Keratinocyte (primary cell): Measurements from ENCODE around the gene RAB11B. TPM values are rescaled to one million over a fixed set of nuclear protein-coding genes. Genes with fewer than 3 reads are reported as not detected.

ENCODE experiments used
- DNase-seq: peaks from one replicate; pipeline ENCODE4 v3.0.0-alpha.2; 2011; ENCODE audit warnings: low read depth, missing footprints, low spot score
- FAIRE-seq: peaks from 2 replicates; lab custom pipeline; 2011; peaks lifted over from hg19 to GRCh38; lab: Jason Lieb, UNC
- H2AFZ ChIP-seq: 2 replicates; pipeline ENCODE4 v1.6.0; 2012; ENCODE audit warnings: low read length, control low read depth, inconsistent platforms; ENCODE audit not compliant: control insufficient read depth
- H3K27ac ChIP-seq: 2 replicates; pipeline ENCODE4 v1.5.1; 2011; ENCODE audit warnings: low read length; ENCODE audit not compliant: control insufficient read depth, insufficient read depth
- H3K27me3 ChIP-seq: 3 replicates; pipeline ENCODE4 v1.6.0; 2011; ENCODE audit warnings: low read length; ENCODE audit not compliant: control insufficient read depth, insufficient read depth; ENCODE audit errors: extremely low read depth
- H3K36me3 ChIP-seq, 2 experiments: 2 replicates in 1 of 2; 3 replicates in 1 of 2; pipeline ENCODE4 v1.5.1; 2011; ENCODE audit warnings: low read length in 2 of 2, mild to moderate bottlenecking in 1 of 2; ENCODE audit not compliant: control insufficient read depth in 2 of 2, insufficient read depth in 2 of 2; ENCODE audit errors: extremely low read depth in 1 of 2
- H3K4me1 ChIP-seq: 3 replicates; pipeline ENCODE4 v1.5.1; 2011; ENCODE audit warnings: low read length; ENCODE audit not compliant: control insufficient read depth, insufficient read depth; ENCODE audit errors: extremely low read depth
- H3K4me2 ChIP-seq: 3 replicates; pipeline ENCODE4 v1.6.0; 2011; ENCODE audit warnings: low read depth, low read length; ENCODE audit not compliant: control insufficient read depth, insufficient read depth; ENCODE audit errors: extremely low read depth
- H3K4me3 ChIP-seq, 3 experiments: fragments of 200-600 bp in 1 of 3; sonication (generic) in 1 of 3; 2 replicates in 2 of 3; 3 replicates in 1 of 3; pipeline ENCODE4 v1.5.1; 2011 to 2016; ENCODE audit warnings: low read length in 3 of 3, mild to moderate bottlenecking in 3 of 3, control low read depth in 2 of 3, inconsistent platforms in 1 of 3, low read depth in 1 of 3, mixed read lengths in 1 of 3, mixed run types in 1 of 3, moderate library complexity in 1 of 3; ENCODE audit not compliant: control insufficient read depth in 2 of 3, insufficient read depth in 2 of 3; ENCODE audit errors: extremely low read depth in 1 of 3
- H3K79me2 ChIP-seq: 2 replicates; pipeline ENCODE4 v1.6.0; 2012; ENCODE audit warnings: low read length; ENCODE audit not compliant: control insufficient read depth, insufficient read depth
- H3K9ac ChIP-seq: 3 replicates; pipeline ENCODE4 v1.6.0; 2011; ENCODE audit warnings: low read length; ENCODE audit not compliant: control insufficient read depth, insufficient read depth; ENCODE audit errors: extremely low read depth
- H3K9me1 ChIP-seq: 3 replicates; pipeline ENCODE4 v1.6.0; 2011; ENCODE audit warnings: low read length; ENCODE audit not compliant: control insufficient read depth, insufficient read depth; ENCODE audit errors: extremely low read depth
- H3K9me3 ChIP-seq: 2 replicates; pipeline ENCODE4 v1.5.1; 2012; ENCODE audit warnings: low read depth, low read length; ENCODE audit not compliant: control insufficient read depth
- H4K20me1 ChIP-seq: 3 replicates; pipeline ENCODE4 v1.6.0; 2011; ENCODE audit warnings: low read length; ENCODE audit not compliant: control insufficient read depth, insufficient read depth; ENCODE audit errors: extremely low read depth
- EZH2 ChIP-seq: IDR thresholded peaks from one replicate; pipeline ENCODE4 v1.6.1; 2012; ENCODE audit warnings: inconsistent platforms, mild to moderate bottlenecking, low read length, moderate library complexity
- dilution Hi-C: fragments of 300-500 bp; cut with MboI; formaldehyde crosslinking; loops from one replicate; pipeline ENCODE4 v1.7.0; 2020; ENCODE audit warnings: low sequenced_read_pairs; ENCODE audit not compliant: extremely low pct_ligation_motif_present
- polyA plus RNA-seq, 5 experiments: library from polyadenylated mRNA; depleted of rRNA in 3 of 5; stranded (reverse) in 3 of 5; stranded (forward) in 1 of 5; unstranded in 1 of 5; fragments of >200 nt; gene quantifications; 1 replicate in 1 of 5; 2 replicates in 3 of 5; 3 replicates in 1 of 5; pipeline versions ENCODE4 v1.2.1 to v1.2.3, GENCODE V29; 2011 to 2012; ENCODE audit warnings: missing spikeins in 2 of 5, low read depth in 1 of 5, low replicate concordance in 1 of 5
- TF ChIP-seq, protein P1 (sequence below), 3 experiments: IDR thresholded peaks in 1 of 3; conservative IDR thresholded peaks in 1 of 3; optimal IDR thresholded peaks in 1 of 3; 2 replicates in 2 of 3; 3 replicates in 1 of 3; pipeline versions ENCODE3 to v1.5.1; 2011; ENCODE audit warnings: low read length in 3 of 3, mild to moderate bottlenecking in 3 of 3, moderate library complexity in 2 of 3, control low read depth in 1 of 3, inconsistent platforms in 1 of 3; ENCODE audit not compliant: insufficient read depth in 2 of 3; ENCODE audit errors: extremely low read depth in 1 of 3

Gene RAB11B
- polyA plus RNA-seq, 1 donor (not counting 4 experiments of a cell fraction or from before 2014, with no cell fraction given), result 14.3 TPM

GRCh38 chr19:8358948-8359347, 31.2 kb upstream of the RAB11B start:
- Histone ChIP-seq H3K27ac (no peak overlapping the region), H4K20me1 (no peaks in the 10 kb centered on the region), H3K27me3 (no peaks in the 10 kb centered on the region), H3K9ac (no peak overlapping the region), H3K4me3 (no peak overlapping the region), H2AFZ (no peak overlapping the region), H3K36me3 (no peaks in the 10 kb centered on the region), H3K79me2 (no peaks in the 10 kb centered on the region), H3K9me3 (no peaks in the 10 kb centered on the region), H3K4me2 (no peak overlapping the region), H3K9me1 (no peaks in the 10 kb centered on the region), H3K4me1 (peaks cover 38% of the 10 kb centered on the region)
- dilution Hi-C loops, result no loop called here
- FAIRE-seq (no peak), DNase-seq (no peak)
- TF ChIP-seq, protein P1, sequence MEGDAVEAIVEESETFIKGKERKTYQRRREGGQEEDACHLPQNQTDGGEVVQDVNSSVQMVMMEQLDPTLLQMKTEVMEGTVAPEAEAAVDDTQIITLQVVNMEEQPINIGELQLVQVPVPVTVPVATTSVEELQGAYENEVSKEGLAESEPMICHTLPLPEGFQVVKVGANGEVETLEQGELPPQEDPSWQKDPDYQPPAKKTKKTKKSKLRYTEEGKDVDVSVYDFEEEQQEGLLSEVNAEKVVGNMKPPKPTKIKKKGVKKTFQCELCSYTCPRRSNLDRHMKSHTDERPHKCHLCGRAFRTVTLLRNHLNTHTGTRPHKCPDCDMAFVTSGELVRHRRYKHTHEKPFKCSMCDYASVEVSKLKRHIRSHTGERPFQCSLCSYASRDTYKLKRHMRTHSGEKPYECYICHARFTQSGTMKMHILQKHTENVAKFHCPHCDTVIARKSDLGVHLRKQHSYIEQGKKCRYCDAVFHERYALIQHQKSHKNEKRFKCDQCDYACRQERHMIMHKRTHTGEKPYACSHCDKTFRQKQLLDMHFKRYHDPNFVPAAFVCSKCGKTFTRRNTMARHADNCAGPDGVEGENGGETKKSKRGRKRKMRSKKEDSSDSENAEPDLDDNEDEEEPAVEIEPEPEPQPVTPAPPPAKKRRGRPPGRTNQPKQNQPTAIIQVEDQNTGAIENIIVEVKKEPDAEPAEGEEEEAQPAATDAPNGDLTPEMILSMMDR (optimal IDR thresholded peaks at IDR 0.05 in 1 of 3, IDR thresholded peaks at IDR 0.05 in 1 of 3, conservative IDR thresholded peaks at IDR 0.05 in 1 of 3; ENCODE audit: extremely low read depth in 1 of 3, insufficient read depth in 2 of 3, low read length in 3 of 3), result no peak
- TF ChIP-seq EZH2, result no peak

GRCh38 chr19:8360196-8360595, 30.0 kb upstream of the RAB11B start:
- Histone ChIP-seq H4K20me1 (no peaks in the 10 kb centered on the region), H3K4me1 (peaks cover 36% of the 10 kb centered on the region)
- no peak for FAIRE-seq

More at GRCh38 chr19:8360196-8360595, 30.0 kb upstream of the RAB11B start:
- dilution Hi-C loops, result no loop called here
- Histone ChIP-seq H3K4me3 (no peak overlapping the region), H3K27me3 (no peaks in the 10 kb centered on the region), H3K79me2 (no peaks in the 10 kb centered on the region), H3K36me3 (no peaks in the 10 kb centered on the region), H3K4me2 (no peak overlapping the region), H3K27ac (no peak overlapping the region), H3K9me3 (no peaks in the 10 kb centered on the region), H2AFZ (no peak overlapping the region), H3K9me1 (no peaks in the 10 kb centered on the region), H3K9ac (no peak overlapping the region)
- DNase-seq, result no peak
- TF ChIP-seq, protein P1 (optimal IDR thresholded peaks at IDR 0.05 in 1 of 3, IDR thresholded peaks at IDR 0.05 in 1 of 3, conservative IDR thresholded peaks at IDR 0.05 in 1 of 3; ENCODE audit: extremely low read depth in 1 of 3, insufficient read depth in 2 of 3, low read length in 3 of 3), result no peak
- no peak for TF ChIP-seq EZH2
